Keratinocyte (primary cell): Measurements from ENCODE around the gene FAM185A. TPM values are rescaled to one million over a fixed set of nuclear protein-coding genes. Genes with fewer than 3 reads are reported as not detected.

Source experiments
- DNase-seq: peaks from one replicate; pipeline ENCODE4 v3.0.0-alpha.2; 2011; ENCODE audit warnings: low read depth, missing footprints, low spot score
- FAIRE-seq: peaks from 2 replicates; lab custom pipeline; 2011; peaks lifted over from hg19 to GRCh38; lab: Jason Lieb, UNC
- H2AFZ ChIP-seq: 2 replicates; pipeline ENCODE4 v1.6.0; 2012; ENCODE audit warnings: low read length, control low read depth, inconsistent platforms; ENCODE audit not compliant: control insufficient read depth
- H3K27ac ChIP-seq: 2 replicates; pipeline ENCODE4 v1.5.1; 2011; ENCODE audit warnings: low read length; ENCODE audit not compliant: control insufficient read depth, insufficient read depth
- H3K27me3 ChIP-seq: 3 replicates; pipeline ENCODE4 v1.6.0; 2011; ENCODE audit warnings: low read length; ENCODE audit not compliant: control insufficient read depth, insufficient read depth; ENCODE audit errors: extremely low read depth
- H3K36me3 ChIP-seq, 2 experiments: 2 replicates in 1 of 2; 3 replicates in 1 of 2; pipeline ENCODE4 v1.5.1; 2011; ENCODE audit warnings: low read length in 2 of 2, mild to moderate bottlenecking in 1 of 2; ENCODE audit not compliant: control insufficient read depth in 2 of 2, insufficient read depth in 2 of 2; ENCODE audit errors: extremely low read depth in 1 of 2
- H3K4me1 ChIP-seq: 3 replicates; pipeline ENCODE4 v1.5.1; 2011; ENCODE audit warnings: low read length; ENCODE audit not compliant: control insufficient read depth, insufficient read depth; ENCODE audit errors: extremely low read depth
- H3K4me2 ChIP-seq: 3 replicates; pipeline ENCODE4 v1.6.0; 2011; ENCODE audit warnings: low read depth, low read length; ENCODE audit not compliant: control insufficient read depth, insufficient read depth; ENCODE audit errors: extremely low read depth
- H3K4me3 ChIP-seq, 3 experiments: fragments of 200-600 bp in 1 of 3; sonication (generic) in 1 of 3; 2 replicates in 2 of 3; 3 replicates in 1 of 3; pipeline ENCODE4 v1.5.1; 2011 to 2016; ENCODE audit warnings: low read length in 3 of 3, mild to moderate bottlenecking in 3 of 3, control low read depth in 2 of 3, inconsistent platforms in 1 of 3, low read depth in 1 of 3, mixed read lengths in 1 of 3, mixed run types in 1 of 3, moderate library complexity in 1 of 3; ENCODE audit not compliant: control insufficient read depth in 2 of 3, insufficient read depth in 2 of 3; ENCODE audit errors: extremely low read depth in 1 of 3
- H3K79me2 ChIP-seq: 2 replicates; pipeline ENCODE4 v1.6.0; 2012; ENCODE audit warnings: low read length; ENCODE audit not compliant: control insufficient read depth, insufficient read depth
- H3K9ac ChIP-seq: 3 replicates; pipeline ENCODE4 v1.6.0; 2011; ENCODE audit warnings: low read length; ENCODE audit not compliant: control insufficient read depth, insufficient read depth; ENCODE audit errors: extremely low read depth
- H3K9me1 ChIP-seq: 3 replicates; pipeline ENCODE4 v1.6.0; 2011; ENCODE audit warnings: low read length; ENCODE audit not compliant: control insufficient read depth, insufficient read depth; ENCODE audit errors: extremely low read depth
- H3K9me3 ChIP-seq: 2 replicates; pipeline ENCODE4 v1.5.1; 2012; ENCODE audit warnings: low read depth, low read length; ENCODE audit not compliant: control insufficient read depth
- H4K20me1 ChIP-seq: 3 replicates; pipeline ENCODE4 v1.6.0; 2011; ENCODE audit warnings: low read length; ENCODE audit not compliant: control insufficient read depth, insufficient read depth; ENCODE audit errors: extremely low read depth
- EZH2 ChIP-seq: IDR thresholded peaks from one replicate; pipeline ENCODE4 v1.6.1; 2012; ENCODE audit warnings: inconsistent platforms, mild to moderate bottlenecking, low read length, moderate library complexity
- dilution Hi-C: fragments of 300-500 bp; cut with MboI; formaldehyde crosslinking; loops from one replicate; pipeline ENCODE4 v1.7.0; 2020; ENCODE audit warnings: low sequenced_read_pairs; ENCODE audit not compliant: extremely low pct_ligation_motif_present
- polyA plus RNA-seq, 5 experiments: library from polyadenylated mRNA; depleted of rRNA in 3 of 5; stranded (reverse) in 3 of 5; stranded (forward) in 1 of 5; unstranded in 1 of 5; fragments of >200 nt; gene quantifications; 1 replicate in 1 of 5; 2 replicates in 3 of 5; 3 replicates in 1 of 5; pipeline versions ENCODE4 v1.2.1 to v1.2.3, GENCODE V29; 2011 to 2012; ENCODE audit warnings: missing spikeins in 2 of 5, low read depth in 1 of 5, low replicate concordance in 1 of 5
- TF ChIP-seq, protein P1 (sequence below), 3 experiments: IDR thresholded peaks in 1 of 3; conservative IDR thresholded peaks in 1 of 3; optimal IDR thresholded peaks in 1 of 3; 2 replicates in 2 of 3; 3 replicates in 1 of 3; pipeline versions ENCODE3 to v1.5.1; 2011; ENCODE audit warnings: low read length in 3 of 3, mild to moderate bottlenecking in 3 of 3, moderate library complexity in 2 of 3, control low read depth in 1 of 3, inconsistent platforms in 1 of 3; ENCODE audit not compliant: insufficient read depth in 2 of 3; ENCODE audit errors: extremely low read depth in 1 of 3

Gene FAM185A
- polyA plus RNA-seq, 1 donor (not counting 4 experiments of a cell fraction or from before 2014, with no cell fraction given): 7.3 TPM

DNA sequence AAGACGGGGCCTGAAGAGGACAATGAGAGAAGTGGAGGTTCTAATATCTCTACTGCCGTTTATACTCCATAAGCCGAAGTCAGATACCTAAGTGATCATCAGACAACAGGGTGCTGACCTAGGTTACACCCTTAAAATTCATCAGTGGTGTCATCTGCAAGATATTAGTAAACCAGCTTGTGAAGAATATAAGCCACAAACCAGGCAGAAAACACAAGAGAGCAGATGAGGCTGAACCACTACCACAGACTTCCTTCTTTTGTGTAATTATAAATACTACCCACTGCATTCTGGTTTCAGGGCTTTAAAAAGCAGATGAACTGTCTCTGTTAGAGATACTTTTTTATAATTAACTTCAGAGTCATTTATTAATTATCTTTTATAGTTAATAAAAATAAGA is 95.1 kb downstream of the FAM185A start:
- no peak overlapping the region for H3K4me3 ChIP-seq
- H3K4me2 ChIP-seq: no peak overlapping the region
- FAIRE-seq (no peak), DNase-seq (no peak)
- H3K27ac ChIP-seq: no peak overlapping the region
- TF ChIP-seq, protein P1, sequence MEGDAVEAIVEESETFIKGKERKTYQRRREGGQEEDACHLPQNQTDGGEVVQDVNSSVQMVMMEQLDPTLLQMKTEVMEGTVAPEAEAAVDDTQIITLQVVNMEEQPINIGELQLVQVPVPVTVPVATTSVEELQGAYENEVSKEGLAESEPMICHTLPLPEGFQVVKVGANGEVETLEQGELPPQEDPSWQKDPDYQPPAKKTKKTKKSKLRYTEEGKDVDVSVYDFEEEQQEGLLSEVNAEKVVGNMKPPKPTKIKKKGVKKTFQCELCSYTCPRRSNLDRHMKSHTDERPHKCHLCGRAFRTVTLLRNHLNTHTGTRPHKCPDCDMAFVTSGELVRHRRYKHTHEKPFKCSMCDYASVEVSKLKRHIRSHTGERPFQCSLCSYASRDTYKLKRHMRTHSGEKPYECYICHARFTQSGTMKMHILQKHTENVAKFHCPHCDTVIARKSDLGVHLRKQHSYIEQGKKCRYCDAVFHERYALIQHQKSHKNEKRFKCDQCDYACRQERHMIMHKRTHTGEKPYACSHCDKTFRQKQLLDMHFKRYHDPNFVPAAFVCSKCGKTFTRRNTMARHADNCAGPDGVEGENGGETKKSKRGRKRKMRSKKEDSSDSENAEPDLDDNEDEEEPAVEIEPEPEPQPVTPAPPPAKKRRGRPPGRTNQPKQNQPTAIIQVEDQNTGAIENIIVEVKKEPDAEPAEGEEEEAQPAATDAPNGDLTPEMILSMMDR (optimal IDR thresholded peaks at IDR 0.05 in 1 of 3, IDR thresholded peaks at IDR 0.05 in 1 of 3, conservative IDR thresholded peaks at IDR 0.05 in 1 of 3; ENCODE audit: extremely low read depth in 1 of 3, insufficient read depth in 2 of 3, low read length in 3 of 3): no peak
- no peak for TF ChIP-seq EZH2
- no peaks in the 10 kb centered on the region for H3K27me3 ChIP-seq
- H3K79me2 ChIP-seq: no peaks in the 10 kb centered on the region
- no peaks in the 10 kb centered on the region for H3K36me3 ChIP-seq
- H2AFZ ChIP-seq: no peak overlapping the region
- H3K9me1 ChIP-seq: no peaks in the 10 kb centered on the region
- no peak overlapping the region for H3K9ac ChIP-seq
- no peaks in the 10 kb centered on the region for H4K20me1 ChIP-seq
- H3K9me3 ChIP-seq: no peaks in the 10 kb centered on the region
- peaks cover 5% of the 10 kb centered on the region for H3K4me1 ChIP-seq
- dilution Hi-C loops: no loop called here

DNA sequence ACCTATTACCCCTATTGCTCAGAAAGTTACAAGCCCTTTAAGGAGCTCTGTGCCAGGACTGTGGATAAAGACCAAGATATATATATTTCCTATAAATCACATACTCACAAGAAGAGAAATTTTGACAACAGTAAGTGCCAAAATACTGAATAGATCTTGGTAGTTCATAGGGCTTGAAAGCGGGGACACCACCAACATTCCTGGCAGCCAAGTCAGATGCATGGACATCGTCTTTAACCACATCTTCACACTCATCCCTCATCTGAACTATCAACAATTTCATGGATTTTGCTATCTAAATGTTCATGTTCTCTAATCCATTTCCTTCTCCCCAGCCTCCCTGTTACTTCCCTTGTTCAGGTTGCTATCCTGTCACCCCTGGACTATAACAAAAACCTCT is 96.5 kb downstream of the FAM185A start:
- H3K9me3 ChIP-seq: no peaks in the 10 kb centered on the region
- H2AFZ ChIP-seq: no peak overlapping the region
- no peaks in the 10 kb centered on the region for H3K36me3 ChIP-seq
- H3K79me2 ChIP-seq: no peaks in the 10 kb centered on the region
- H3K27me3 ChIP-seq: no peaks in the 10 kb centered on the region
- H3K4me2 ChIP-seq: no peak overlapping the region
- no peak overlapping the region for H3K9ac ChIP-seq
- no peak overlapping the region for H3K4me3 ChIP-seq
- peaks cover 5% of the 10 kb centered on the region for H3K4me1 ChIP-seq
- no peaks in the 10 kb centered on the region for H3K9me1 ChIP-seq
- DNase-seq (no peak), FAIRE-seq (no peak)
- H4K20me1 ChIP-seq: no peaks in the 10 kb centered on the region
- H3K27ac ChIP-seq: no peak overlapping the region
- dilution Hi-C loops: no loop called here
- TF ChIP-seq, protein P1 (optimal IDR thresholded peaks at IDR 0.05 in 1 of 3, IDR thresholded peaks at IDR 0.05 in 1 of 3, conservative IDR thresholded peaks at IDR 0.05 in 1 of 3; ENCODE audit: extremely low read depth in 1 of 3, insufficient read depth in 2 of 3, low read length in 3 of 3): no peak
